K562 (cell line): ENCODE measurements around the gene RNF213. TPM values are rescaled to one million over a fixed set of nuclear protein-coding genes. Genes with fewer than 3 reads are reported as not detected.

Source experiments
- ARNT ChIP-seq, 2 experiments: fragments of 450-650 bp; IDR thresholded peaks; 2 replicates each; pipeline ENCODE4 v1.6.1; 2016; ENCODE audit warnings: mild to moderate bottlenecking in 1 of 2
- C11orf30 ChIP-seq: fragments of 450-650 bp; IDR thresholded peaks from 2 replicates; pipeline ENCODE4 v1.6.1; 2016; ENCODE audit warnings: low read depth, mild to moderate bottlenecking
- RFX7 ChIP-seq: fragments of 250-450 bp; sonication (Bioruptor Pico); IDR thresholded peaks from 2 replicates; pipeline ENCODE4 v1.5.1; 2021; ENCODE audit warnings: mild to moderate bottlenecking
- polyA plus RNA-seq, 8 experiments: library from polyadenylated mRNA; depleted of rRNA in 4 of 8; stranded (reverse) in 5 of 8; unstranded in 3 of 8; fragments of >200 nt; fragmentation: Nextera tagmentation in 2 of 8; fragmentation: Illumina TruSeq in 1 of 8; extraction: Ambion mirVana in 2 of 8; extraction: Trizol in 1 of 8; gene quantifications; 2 replicates each; pipeline versions ENCODE4 v1.2.1 to v1.2.3, GENCODE V29; 2011 to 2014; ENCODE audit warnings: inconsistent platforms in 1 of 8, missing spikeins in 1 of 8
- total RNA-seq, 7 experiments: library from RNA; depleted of rRNA in 6 of 7; stranded (reverse); fragments of >200 nt in 6 of 7; fragmentation: Illumina TruSeq in 2 of 7; extraction: Trizol in 2 of 7; gene quantifications; 2 replicates each; pipeline versions ENCODE4 v1.2.1 to v1.2.3, GENCODE V29; 2011 to 2021; ENCODE audit warnings: low replicate concordance in 1 of 7
- TF ChIP-seq, protein P1 (sequence below), 2 experiments: fragments of 450-650 bp in 1 of 2; sonication (generic) in 1 of 2; formaldehyde crosslinking in 1 of 2; IDR thresholded peaks; 2 replicates each; pipeline versions ENCODE4 v1.7.1 to v1.9.0; 2016 to 2022; ENCODE audit warnings: inconsistent platforms in 1 of 2, mild to moderate bottlenecking in 1 of 2, missing genetic modification reagents in 1 of 2

RNF213 gene
- total and polyA plus RNA-seq, 9 of the 15 experiments (the other 6 are each of a cell fraction or from before 2014, with no cell fraction given), result 5.3 to 33.6 (median 17.9) TPM

DNA sequence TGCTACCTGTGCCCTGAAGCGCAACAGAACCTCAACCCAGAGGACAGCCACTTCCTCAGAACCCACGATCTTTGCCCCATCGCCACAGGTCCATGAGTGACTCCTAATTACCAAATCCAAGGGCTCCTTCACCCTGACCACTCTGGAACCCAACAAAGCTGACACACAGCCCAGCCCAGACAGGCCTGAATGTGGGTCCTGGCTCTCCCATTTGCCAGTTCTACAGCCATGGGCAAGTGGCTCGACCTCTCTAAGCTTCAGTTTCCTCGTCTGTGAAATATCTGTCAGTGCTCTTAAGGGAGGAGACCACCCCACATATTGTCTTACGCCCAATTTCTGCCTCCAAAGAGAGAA, 136.4 kb downstream of the RNF213 start (continued):
- TF ChIP-seq, protein P1, sequence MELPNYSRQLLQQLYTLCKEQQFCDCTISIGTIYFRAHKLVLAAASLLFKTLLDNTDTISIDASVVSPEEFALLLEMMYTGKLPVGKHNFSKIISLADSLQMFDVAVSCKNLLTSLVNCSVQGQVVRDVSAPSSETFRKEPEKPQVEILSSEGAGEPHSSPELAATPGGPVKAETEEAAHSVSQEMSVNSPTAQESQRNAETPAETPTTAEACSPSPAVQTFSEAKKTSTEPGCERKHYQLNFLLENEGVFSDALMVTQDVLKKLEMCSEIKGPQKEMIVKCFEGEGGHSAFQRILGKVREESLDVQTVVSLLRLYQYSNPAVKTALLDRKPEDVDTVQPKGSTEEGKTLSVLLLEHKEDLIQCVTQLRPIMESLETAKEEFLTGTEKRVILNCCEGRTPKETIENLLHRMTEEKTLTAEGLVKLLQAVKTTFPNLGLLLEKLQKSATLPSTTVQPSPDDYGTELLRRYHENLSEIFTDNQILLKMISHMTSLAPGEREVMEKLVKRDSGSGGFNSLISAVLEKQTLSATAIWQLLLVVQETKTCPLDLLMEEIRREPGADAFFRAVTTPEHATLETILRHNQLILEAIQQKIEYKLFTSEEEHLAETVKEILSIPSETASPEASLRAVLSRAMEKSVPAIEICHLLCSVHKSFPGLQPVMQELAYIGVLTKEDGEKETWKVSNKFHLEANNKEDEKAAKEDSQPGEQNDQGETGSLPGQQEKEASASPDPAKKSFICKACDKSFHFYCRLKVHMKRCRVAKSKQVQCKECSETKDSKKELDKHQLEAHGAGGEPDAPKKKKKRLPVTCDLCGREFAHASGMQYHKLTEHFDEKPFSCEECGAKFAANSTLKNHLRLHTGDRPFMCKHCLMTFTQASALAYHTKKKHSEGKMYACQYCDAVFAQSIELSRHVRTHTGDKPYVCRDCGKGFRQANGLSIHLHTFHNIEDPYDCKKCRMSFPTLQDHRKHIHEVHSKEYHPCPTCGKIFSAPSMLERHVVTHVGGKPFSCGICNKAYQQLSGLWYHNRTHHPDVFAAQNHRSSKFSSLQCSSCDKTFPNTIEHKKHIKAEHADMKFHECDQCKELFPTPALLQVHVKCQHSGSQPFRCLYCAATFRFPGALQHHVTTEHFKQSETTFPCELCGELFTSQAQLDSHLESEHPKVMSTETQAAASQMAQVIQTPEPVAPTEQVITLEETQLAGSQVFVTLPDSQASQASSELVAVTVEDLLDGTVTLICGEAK (IDR thresholded peaks at IDR 0.05), result no peak
- TF ChIP-seq, protein P1 (CRISPR knock-in tag; IDR thresholded peaks at IDR 0.05), result no peak
- TF ChIP-seq ARNT (IDR thresholded peaks at IDR 0.05), result no peak
- TF ChIP-seq C11orf30, result no peak
- no peak for TF ChIP-seq RFX7 (CRISPR knock-in tag)
- TF ChIP-seq, all 486 proteins: peak for 0
